ENCODE measurements around the gene BANF2. TPM values are rescaled to one million over a fixed set of nuclear protein-coding genes. Genes with fewer than 3 reads are reported as not detected.

Gene BANF2
- total and polyA plus RNA-seq, 2 of the 8 experiments (the other 6 are each of a cell fraction or from before 2014, with no cell fraction given) = not detected

- Histone ChIP-seq H3K23ac (ENCODE audit: insufficient read length) (no peak overlapping the region), H2BK12ac (ENCODE audit: low read depth, low read length) (no peak overlapping the region), H3K9me3 (ENCODE audit: insufficient read depth in 2 of 2, low read depth in 1 of 2, low read length in 1 of 2) (no peaks in the 10 kb centered on the region), H2BK20ac (ENCODE audit: low read length) (no peak overlapping the region), H4K20me1 (replicated peaks in 1 of 2; ENCODE audit: control insufficient read depth in 1 of 2, insufficient read depth in 2 of 2, low read length in 2 of 2) (no peaks in the 10 kb centered on the region), H2AK5ac (ENCODE audit: low read depth, low read length) (no peak overlapping the region), H3K56ac (replicated peaks; ENCODE audit: insufficient read length, low read depth, low read length) (no peak overlapping the region), H2BK15ac (ENCODE audit: low read length) (no peak overlapping the region), H3K9ac (replicated peaks in 1 of 4; ENCODE audit: extremely low read depth in 1 of 4, low read depth in 3 of 4, low read length in 3 of 4) (no peak overlapping the region), H2BK120ac (replicated peaks; ENCODE audit: low read depth, low read length) (no peak overlapping the region), H3K4me1 (replicated peaks in 1 of 4; ENCODE audit: control insufficient read depth in 3 of 4, insufficient read depth in 4 of 4, low read length in 3 of 4) (peaks cover 2 to 10% (median 4%) of the 10 kb centered on the region in 4 experiments; a peak in 6 of 7 replicates), H3K23me2 (ENCODE audit: low read depth, low read length) (no peaks in the 10 kb centered on the region), H2AFZ (ENCODE audit: low read length) (no peak overlapping the region), H3K79me1 (ENCODE audit: low read depth, low read length) (no peaks in the 10 kb centered on the region; the same call in 1 of the 2 replicates), H4K91ac (replicated peaks; ENCODE audit: insufficient read length, low read length) (no peak overlapping the region), H3K18ac (ENCODE audit: extremely low read depth, low read length) (no peak overlapping the region), H3K79me2 (ENCODE audit: control insufficient read depth in 1 of 2, insufficient read depth in 2 of 2, low read length in 2 of 2) (no peaks in the 10 kb centered on the region), H2BK5ac (ENCODE audit: low read depth, low read length) (no peak overlapping the region), H3K27me3 (replicated peaks in 1 of 4; ENCODE audit: control insufficient read depth in 3 of 4, extremely low read depth in 1 of 4, insufficient read depth in 3 of 4, low read length in 3 of 4) (no peaks in the 10 kb centered on the region), H4K5ac (ENCODE audit: insufficient read length, low read depth, low read length) (no peak overlapping the region), H3K4me2 (ENCODE audit: insufficient read depth in 1 of 2, low read depth in 2 of 2, low read length in 2 of 2) (no peak overlapping the region), H3K27ac (ENCODE audit: low read depth, low read length) (no peak overlapping the region), H3K4me3 (ENCODE audit: extremely low read depth in 1 of 4, insufficient read depth in 2 of 4, low read depth in 3 of 4, low read length in 4 of 4) (no peak overlapping the region), H3K36me3 (ENCODE audit: control insufficient read depth in 2 of 4, insufficient read depth in 4 of 4, low read length in 3 of 4) (no peaks in the 10 kb centered on the region), H3K4ac (replicated peaks; ENCODE audit: insufficient read length, low read depth, low read length) (no peak overlapping the region), H3K14ac (ENCODE audit: insufficient read length) (no peak overlapping the region), H4K8ac (ENCODE audit: extremely low read depth, insufficient read depth, low read length) (no peak overlapping the region)
- 78% methylated on average over 3 of the region's 3 CpGs; no CpG with 5 or more reads in 1 of the 2 experiments for WGBS, 2 experiments (ENCODE audit: extremely low coverage in 1 of 2, insufficient coverage in 1 of 2, insufficient read length in 1 of 2, insufficient replicate concordance in 2 of 2, low coverage in 1 of 2, low lambda C conversion rate in 2 of 2, missing lambda C conversion rate in 1 of 2)
- ChIA-PET CTCF (ENCODE audit: partially characterized antibody) (interaction anchor here (0.8 kb wide), 1 partner anchor 84 kb away, joined by 3 read pairs; no protein-coding TSS in a partner anchor), POLR2A (ENCODE audit: partially characterized antibody) (interaction anchor here (0.8 to 1.3 kb wide), 3 partner anchors 10 to 180 kb away, joined by 3 to 4 read pairs (median 3); partner anchors contain the start of gene RRBP1)
- TF ChIP-seq MAFK (IDR thresholded peaks at IDR 0.05; ENCODE audit: low read depth, low read length) (no peak), JUND (IDR thresholded peaks at IDR 0.05; ENCODE audit: low read length) (no peak)
- no peak for DNase-seq (ENCODE audit: low read depth in 1 of 2, low spot score in 2 of 2)
- FAIRE-seq = no peak
These were observed 66.5 kb downstream of the BANF2 start for GRCh38 chr20:17766226-17766625.
